ENCODE results near the gene PGM2L1.

PGM2L1 gene

GRCh38 chr11:74297484-74297883 is 100.7 kb downstream of the PGM2L1 start:
- no peak for DNase-seq (ENCODE audit: low spot score)

DNA sequence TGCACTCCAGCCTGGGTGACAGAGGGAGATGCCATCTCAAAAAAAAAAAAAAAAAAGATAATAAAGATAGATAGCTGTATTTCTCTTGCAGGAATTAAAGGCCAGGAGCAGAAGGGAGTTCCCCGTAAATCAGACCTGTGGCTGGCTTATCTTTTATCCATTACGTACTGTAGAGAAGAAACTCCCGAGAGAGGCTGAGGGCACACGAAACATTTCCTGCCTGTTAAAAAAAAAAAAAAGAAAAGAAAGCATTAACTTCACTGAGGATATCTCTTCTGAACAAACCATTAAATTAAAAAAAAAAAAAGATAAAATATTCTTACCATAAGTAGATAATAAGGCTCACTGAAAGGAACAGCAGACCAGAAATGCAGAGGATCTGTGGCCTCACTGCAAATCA is 109.3 kb downstream of the PGM2L1 start:
- peak; percentile 15 for DNase-seq (ENCODE audit: low spot score)

GRCh38 chr11:74288161-74288560 is 110.1 kb downstream of the PGM2L1 start:
- DNase-seq (ENCODE audit: low spot score) = peak; percentile 74

DNA sequence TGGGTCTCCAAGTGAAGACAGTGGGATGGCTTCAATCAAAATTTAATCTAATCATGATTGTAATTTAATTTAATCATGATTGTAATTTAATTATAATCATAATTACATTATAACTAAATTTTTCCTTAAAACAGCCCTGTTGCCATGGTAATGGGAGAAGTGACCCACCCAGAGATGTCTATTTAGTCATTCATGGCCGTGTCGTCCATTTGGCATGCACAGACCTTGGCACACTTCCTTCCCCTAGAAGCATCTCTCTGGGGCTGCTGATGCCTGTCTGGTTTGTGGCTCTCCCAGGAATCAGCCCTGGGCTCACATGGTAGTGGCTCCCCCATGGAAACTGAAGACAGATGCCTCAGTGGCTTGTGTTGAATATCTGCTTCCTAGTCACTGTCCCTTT is 113.8 kb downstream of the PGM2L1 start:
- DNase-seq (ENCODE audit: low spot score) = no peak

DNA sequence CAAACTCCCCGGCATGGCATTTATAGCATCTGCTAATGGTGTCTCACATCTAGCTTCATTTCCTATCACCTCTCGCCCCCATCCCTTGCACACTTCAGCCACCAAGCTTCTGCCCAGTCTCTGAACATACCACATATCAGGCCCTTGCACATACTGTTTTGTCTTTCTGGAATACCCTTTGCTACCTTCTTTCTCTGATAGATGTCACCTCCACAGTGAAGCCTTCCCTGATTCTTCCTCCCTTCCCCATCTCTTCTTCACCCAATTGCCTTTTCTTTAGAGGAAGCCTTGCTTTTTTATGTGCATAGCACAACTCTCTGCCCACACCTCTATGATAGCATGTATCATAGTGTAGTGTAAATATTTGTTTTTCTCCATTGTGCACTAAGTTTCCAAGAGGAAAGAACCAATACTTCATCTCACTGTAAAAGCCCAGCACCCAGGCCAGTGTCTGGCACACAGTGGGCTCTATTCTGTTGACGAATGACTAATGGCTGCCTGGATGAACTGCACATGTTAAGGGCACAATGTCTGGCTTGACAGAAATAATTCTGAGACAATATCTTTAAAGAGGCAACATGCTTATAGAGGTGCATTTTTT is 114.6 kb downstream of the PGM2L1 start:
- no peak for DNase-seq (ENCODE audit: low spot score)

- no peak for DNase-seq (ENCODE audit: low spot score)
Observed at GRCh38 chr11:74282914-74283371, 115.3 kb downstream of the PGM2L1 start.

GRCh38 chr11:74282421-74282820 is 115.8 kb downstream of the PGM2L1 start:
- no peak for DNase-seq (ENCODE audit: low spot score)

GRCh38 chr11:74280494-74280893 is 117.7 kb downstream of the PGM2L1 start:
- no peak for DNase-seq (ENCODE audit: low spot score)
